Tibial artery (tissue), 4 donors: ENCODE data around the gene NUDT1.

Experiments used
- DNase-seq, 2 donors: peaks; one replicate each; pipeline ENCODE4 v3.0.0-alpha.2; 2019
- H3K27ac ChIP-seq, 2 donors: fragments of 200-600 bp; sonication (generic) in 1 of 2; 1 replicate in 1 of 2; 2 replicates in 1 of 2; pipeline ENCODE4 v1.5.1; 2018 to 2019; ENCODE audit warnings: mild to moderate bottlenecking in 1 of 2
- H3K27me3 ChIP-seq, 2 donors: fragments of 200-600 bp; sonication (generic) in 1 of 2; one replicate each; pipeline versions ENCODE4 v1.5.1 to v1.6.0; 2016 to 2019
- H3K36me3 ChIP-seq, 3 donors: fragments of 200-600 bp; sonication (generic) in 2 of 3; one replicate each; pipeline ENCODE4 v1.5.1; 2016 to 2019; ENCODE audit warnings: mild to moderate bottlenecking in 2 of 3
- H3K4me1 ChIP-seq, 4 donors: fragments of 200-600 bp; sonication (generic) in 2 of 4; 1 replicate in 3 of 4; 2 replicates in 1 of 4; pipeline ENCODE4 v1.5.1; 2016 to 2019
- H3K4me3 ChIP-seq, 2 donors: fragments of 200-600 bp; sonication (generic) in 1 of 2; 1 replicate in 1 of 2; 2 replicates in 1 of 2; pipeline ENCODE4 v1.5.1; 2018 to 2019; ENCODE audit warnings: mild to moderate bottlenecking in 2 of 2
- H3K9me3 ChIP-seq, 3 donors: fragments of 200-600 bp; sonication (generic) in 1 of 3; one replicate each; pipeline ENCODE4 v1.5.1; 2016 to 2019
- intact Hi-C: fragments of 100-400 bp; cut with DNase I; formaldehyde crosslinking; loops from one replicate; pipeline ENCODE4 v1.15.0; 2023; ENCODE audit warnings: low total_unique reads
- TF ChIP-seq, protein P1 (sequence below), 2 experiments: fragments of 200-600 bp in 1 of 2; fragments of 450-650 bp in 1 of 2; IDR thresholded peaks; one replicate each; pipeline ENCODE4 v1.5.1; 2017 to 2019; ENCODE audit warnings: antibody characterized with exemption in 2 of 2, mild to moderate bottlenecking in 1 of 2, moderate library complexity in 1 of 2

The NUDT1 gene

GRCh38 chr7:2220506-2220905, 21.5 kb upstream of the NUDT1 start:
- H3K4me3 ChIP-seq, result no peak overlapping the region
- peaks cover 23 to 99% (median 76%) of the 10 kb centered on the region in 3 donors for H3K36me3 ChIP-seq
- H3K4me1 ChIP-seq, result no peaks in the 10 kb centered on the region
- H3K9me3 ChIP-seq, result no peaks in the 10 kb centered on the region
- TF ChIP-seq, protein P1, sequence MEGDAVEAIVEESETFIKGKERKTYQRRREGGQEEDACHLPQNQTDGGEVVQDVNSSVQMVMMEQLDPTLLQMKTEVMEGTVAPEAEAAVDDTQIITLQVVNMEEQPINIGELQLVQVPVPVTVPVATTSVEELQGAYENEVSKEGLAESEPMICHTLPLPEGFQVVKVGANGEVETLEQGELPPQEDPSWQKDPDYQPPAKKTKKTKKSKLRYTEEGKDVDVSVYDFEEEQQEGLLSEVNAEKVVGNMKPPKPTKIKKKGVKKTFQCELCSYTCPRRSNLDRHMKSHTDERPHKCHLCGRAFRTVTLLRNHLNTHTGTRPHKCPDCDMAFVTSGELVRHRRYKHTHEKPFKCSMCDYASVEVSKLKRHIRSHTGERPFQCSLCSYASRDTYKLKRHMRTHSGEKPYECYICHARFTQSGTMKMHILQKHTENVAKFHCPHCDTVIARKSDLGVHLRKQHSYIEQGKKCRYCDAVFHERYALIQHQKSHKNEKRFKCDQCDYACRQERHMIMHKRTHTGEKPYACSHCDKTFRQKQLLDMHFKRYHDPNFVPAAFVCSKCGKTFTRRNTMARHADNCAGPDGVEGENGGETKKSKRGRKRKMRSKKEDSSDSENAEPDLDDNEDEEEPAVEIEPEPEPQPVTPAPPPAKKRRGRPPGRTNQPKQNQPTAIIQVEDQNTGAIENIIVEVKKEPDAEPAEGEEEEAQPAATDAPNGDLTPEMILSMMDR (IDR thresholded peaks at IDR 0.05), result no peak
- no peak overlapping the region for H3K27ac ChIP-seq
- DNase-seq, result no peak
- H3K27me3 ChIP-seq, result no peaks in the 10 kb centered on the region
- intact Hi-C loops, result no loop called here

DNA sequence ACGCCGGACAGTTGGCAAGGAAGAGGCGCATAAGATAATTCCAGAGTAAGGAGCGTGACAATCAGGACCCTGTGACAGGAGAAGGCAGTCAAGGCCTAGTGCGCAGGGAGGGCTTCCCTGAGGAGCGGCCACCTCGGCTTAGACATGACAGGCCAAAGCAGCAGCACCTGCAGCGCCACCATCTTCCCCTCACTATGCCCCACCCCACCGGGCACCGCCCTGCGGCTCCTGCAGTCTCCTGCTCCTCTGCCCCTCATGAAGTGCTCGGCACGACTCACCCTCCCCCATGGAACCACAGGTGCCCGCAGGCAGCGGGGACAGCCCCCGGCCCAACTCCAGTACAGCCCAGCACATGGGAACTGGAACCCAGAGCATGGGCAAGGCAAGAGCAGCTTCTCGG, 21.1 kb upstream of the NUDT1 start:
- TF ChIP-seq, protein P1 (IDR thresholded peaks at IDR 0.05), result no peak
- intact Hi-C loops, result no loop called here
- H3K36me3 ChIP-seq, result peaks cover 20 to 99% (median 76%) of the 10 kb centered on the region in 3 donors
- no peaks in the 10 kb centered on the region for H3K27me3 ChIP-seq
- no peaks in the 10 kb centered on the region for H3K4me1 ChIP-seq
- no peak overlapping the region for H3K4me3 ChIP-seq
- no peak overlapping the region for H3K27ac ChIP-seq
- no peak for DNase-seq
- no peaks in the 10 kb centered on the region for H3K9me3 ChIP-seq

GRCh38 chr7:2222516-2222915, 19.5 kb upstream of the NUDT1 start:
- no peak for DNase-seq
- no peak overlapping the region for H3K4me3 ChIP-seq
- intact Hi-C loops, result no loop called here
- TF ChIP-seq, protein P1 (IDR thresholded peaks at IDR 0.05), result no peak
- H3K27me3 ChIP-seq, result no peaks in the 10 kb centered on the region
- H3K27ac ChIP-seq, result no peak overlapping the region
- H3K4me1 ChIP-seq, result no peaks in the 10 kb centered on the region
- peaks cover 17 to 99% (median 69%) of the 10 kb centered on the region in 3 donors for H3K36me3 ChIP-seq
- H3K9me3 ChIP-seq, result no peaks in the 10 kb centered on the region

GRCh38 chr7:2223321-2223720, 18.7 kb upstream of the NUDT1 start:
- Histone ChIP-seq H3K27me3 (no peaks in the 10 kb centered on the region), H3K36me3 (peaks cover 12 to 99% (median 61%) of the 10 kb centered on the region in 3 donors), H3K4me3 (no peak overlapping the region), H3K4me1 (no peaks in the 10 kb centered on the region), H3K27ac (no peak overlapping the region), H3K9me3 (no peaks in the 10 kb centered on the region)
- intact Hi-C loops, result no loop called here
- TF ChIP-seq, protein P1 (IDR thresholded peaks at IDR 0.05), result no peak
- no peak for DNase-seq

GRCh38 chr7:2224491-2224928, 17.5 kb upstream of the NUDT1 start:
- Histone ChIP-seq H3K4me3 (no peak overlapping the region), H3K27me3 (no peaks in the 10 kb centered on the region), H3K27ac (no peak overlapping the region), H3K4me1 (no peaks in the 10 kb centered on the region), H3K36me3 (peaks cover 12 to 96% (median 60%) of the 10 kb centered on the region in 3 donors), H3K9me3 (no peaks in the 10 kb centered on the region)
- DNase-seq, result no peak
- TF ChIP-seq, protein P1 (IDR thresholded peaks at IDR 0.05), result no peak
- intact Hi-C loops, result no loop called here

DNA sequence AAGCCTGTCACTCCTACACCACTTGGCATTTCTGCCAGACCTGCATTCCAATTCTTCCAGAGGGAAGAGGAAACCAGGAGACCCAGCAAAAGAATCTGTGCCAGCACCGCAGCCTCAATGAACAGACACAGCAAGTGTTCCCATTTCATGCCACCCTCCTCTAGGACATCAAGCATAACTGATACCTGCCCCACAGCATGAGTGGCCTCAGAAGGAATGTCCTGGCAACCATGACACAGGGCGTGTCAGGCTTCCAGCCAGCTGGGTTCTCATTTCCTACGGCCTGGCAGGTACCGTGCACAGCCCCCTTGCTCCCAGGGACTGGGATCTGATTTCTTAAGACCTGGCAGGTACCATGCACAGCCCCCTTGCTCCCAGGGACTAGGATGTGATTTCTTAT, 17.1 kb upstream of the NUDT1 start:
- no peak for DNase-seq
- Histone ChIP-seq H3K4me1 (peaks cover 0 to 1% (median 0%) of the 10 kb centered on the region in 4 donors), H3K36me3 (peaks cover 12 to 95% (median 61%) of the 10 kb centered on the region in 3 donors), H3K27ac (no peak overlapping the region), H3K27me3 (no peaks in the 10 kb centered on the region), H3K9me3 (no peaks in the 10 kb centered on the region), H3K4me3 (no peak overlapping the region)
- intact Hi-C loops, result no loop called here
- TF ChIP-seq, protein P1 (IDR thresholded peaks at IDR 0.05), result no peak
